GM19099 (cell line): ENCODE results near the gene USP24.

Experiments
- POLR2A ChIP-seq: IDR thresholded peaks from 3 replicates; pipeline ENCODE4 v1.6.1; 2011; ENCODE audit warnings: low read depth; ENCODE audit not compliant: insufficient read length; ENCODE audit errors: extremely low read depth

USP24 gene

DNA sequence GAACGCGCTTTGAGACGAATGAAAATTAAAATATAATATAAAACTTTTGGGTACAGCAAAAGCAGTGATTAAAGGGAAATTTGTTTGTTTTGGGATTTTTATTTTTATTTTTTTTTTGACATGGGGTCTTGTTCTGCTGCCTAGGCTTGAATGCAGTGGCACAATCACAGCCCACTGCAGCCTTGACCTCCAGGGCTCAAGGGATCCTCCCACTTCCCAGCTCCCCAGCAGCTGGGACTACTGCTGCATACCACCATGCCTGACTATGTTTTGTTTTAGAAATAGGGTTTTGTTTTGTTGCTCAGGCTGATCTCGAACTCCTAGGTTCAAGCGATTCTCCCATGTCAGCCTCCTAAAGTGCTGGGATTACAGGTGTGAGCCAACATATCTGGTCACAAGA lies 30.3 kb downstream of the USP24 start:
- TF ChIP-seq POLR2A, result no peak

DNA sequence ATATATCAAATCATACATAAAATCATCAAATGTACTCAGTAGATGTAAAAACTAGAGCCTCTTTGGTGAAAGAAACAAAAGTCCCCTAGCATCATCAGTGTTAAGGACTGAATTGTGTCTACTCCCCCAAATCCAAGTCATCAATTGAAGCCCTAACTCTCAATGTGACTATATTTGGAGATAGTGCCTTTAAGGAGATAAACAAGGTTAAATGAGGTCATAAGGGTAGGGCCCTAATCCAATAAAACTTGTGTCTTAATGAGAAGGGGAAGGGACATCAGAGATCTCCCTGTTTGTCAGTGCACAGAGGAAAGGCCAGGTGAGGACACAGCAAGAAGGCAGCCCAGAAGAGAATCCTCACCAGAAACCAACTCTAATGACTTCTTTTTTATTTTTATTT lies 33.5 kb downstream of the USP24 start:
- TF ChIP-seq POLR2A, result no peak

DNA sequence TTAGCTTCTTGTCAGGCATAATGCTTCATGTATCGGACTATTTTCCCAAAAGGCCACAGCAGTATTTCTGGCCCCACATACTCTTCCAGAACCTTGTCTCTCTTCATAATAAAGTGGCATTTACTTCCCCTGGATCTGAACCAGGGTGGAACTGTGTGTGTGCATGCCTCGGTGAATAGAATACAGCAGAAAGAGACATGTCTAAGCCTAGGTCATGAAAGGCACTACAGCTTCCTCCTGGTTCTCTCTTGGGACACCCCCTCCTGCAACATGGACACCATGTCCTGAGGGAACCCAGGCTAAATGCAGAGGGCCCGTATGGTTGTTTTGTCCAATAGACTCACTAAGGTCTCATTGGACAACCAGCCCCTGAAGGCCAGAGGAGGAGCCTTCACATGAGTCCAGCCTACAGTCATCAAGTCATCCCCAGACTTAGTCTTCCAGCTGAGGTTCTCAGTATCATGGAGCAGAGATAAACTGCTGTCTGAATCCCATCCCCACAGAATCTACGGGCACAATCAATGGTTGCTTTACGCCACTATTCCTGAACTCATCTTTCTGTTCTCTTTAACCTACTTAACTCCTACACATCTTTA lies 35.0 kb downstream of the USP24 start:
- no peak for TF ChIP-seq POLR2A

DNA sequence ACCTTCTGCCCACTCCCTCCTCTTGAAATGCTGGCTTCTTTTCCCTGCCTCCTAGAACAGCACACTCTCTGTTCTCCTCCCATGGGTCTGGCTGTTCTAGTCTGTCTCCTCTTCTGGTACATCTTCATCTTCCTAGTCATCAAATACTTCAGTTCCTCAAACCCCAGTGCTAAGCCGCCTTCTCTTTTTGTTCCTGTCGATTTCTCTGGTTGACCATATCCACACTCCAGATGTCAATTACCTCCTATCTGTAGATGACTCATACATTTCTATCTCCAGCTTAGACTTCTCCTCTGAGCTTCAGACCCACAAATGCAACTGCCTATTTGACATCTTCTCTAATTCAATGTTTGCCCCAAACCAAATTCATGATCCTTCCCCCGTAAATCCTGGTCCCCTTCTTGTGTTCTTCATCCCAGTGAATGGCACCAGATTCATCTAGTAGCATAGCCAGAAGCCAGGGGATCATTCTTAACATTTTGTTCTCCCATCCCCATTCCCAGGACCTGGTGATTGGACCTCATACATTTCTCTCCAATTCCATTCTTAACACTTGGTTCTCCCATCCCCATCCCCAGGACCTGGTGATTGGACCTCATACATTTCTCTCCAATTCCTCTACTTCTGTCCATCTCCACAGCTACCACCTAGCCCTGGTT lies 35.9 kb downstream of the USP24 start:
- no peak for TF ChIP-seq POLR2A

DNA sequence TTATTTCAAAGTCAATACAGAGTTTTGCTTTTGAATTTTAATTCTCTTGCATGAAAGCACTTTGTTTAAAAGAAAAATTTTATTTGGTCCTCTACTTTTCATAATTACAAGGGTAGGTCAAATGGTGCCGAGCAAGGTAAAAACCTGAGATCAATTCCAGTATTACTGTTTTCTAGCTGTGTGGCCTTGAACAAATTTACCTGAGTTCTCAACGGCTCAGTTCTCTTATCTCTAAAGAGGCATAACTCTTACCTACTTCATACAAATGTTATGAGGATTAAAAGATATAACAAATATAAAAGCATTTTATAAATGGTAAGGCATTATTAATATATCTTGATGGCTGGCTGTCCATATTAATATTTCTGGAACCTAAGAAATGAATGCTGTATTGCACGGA lies 42.5 kb downstream of the USP24 start:
- no peak for TF ChIP-seq POLR2A

DNA sequence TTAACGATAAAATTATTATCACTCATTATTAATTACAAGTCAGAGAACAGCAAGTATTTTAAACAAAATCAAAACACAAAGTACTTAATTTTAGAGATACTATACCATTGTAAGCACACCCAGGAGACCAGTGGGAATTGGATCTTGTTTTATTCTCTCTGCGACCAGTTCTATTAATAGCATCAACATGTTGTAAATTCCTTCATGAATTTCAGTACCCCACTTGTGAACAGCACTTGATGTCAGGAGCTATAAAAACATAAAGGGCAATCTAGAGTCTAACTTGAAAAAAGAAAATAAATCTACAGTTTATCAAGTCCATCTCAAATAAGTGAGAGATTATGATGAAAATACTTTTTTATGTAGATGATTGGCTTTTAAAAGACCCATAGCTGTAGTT lies 42.9 kb downstream of the USP24 start:
- no peak for TF ChIP-seq POLR2A

DNA sequence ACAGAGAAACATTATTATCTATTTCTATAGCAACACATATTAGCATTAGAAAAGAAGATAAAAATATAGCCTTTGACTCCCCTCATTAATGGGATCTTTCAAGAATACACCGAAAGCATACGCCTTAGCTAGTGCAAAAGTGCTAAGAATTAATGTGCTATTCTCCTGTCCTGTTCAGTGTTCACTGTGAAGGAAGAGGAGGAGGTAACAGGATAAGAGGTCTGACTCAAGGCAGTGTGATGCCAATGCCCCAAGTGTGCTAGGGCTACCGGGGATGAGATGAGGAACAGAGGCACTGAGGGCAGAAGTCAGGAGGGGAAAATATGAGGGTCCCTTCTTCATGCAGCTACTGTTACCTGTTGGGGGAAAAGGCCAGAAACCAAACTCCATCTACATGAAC lies 43.5 kb downstream of the USP24 start:
- TF ChIP-seq POLR2A, result no peak

DNA sequence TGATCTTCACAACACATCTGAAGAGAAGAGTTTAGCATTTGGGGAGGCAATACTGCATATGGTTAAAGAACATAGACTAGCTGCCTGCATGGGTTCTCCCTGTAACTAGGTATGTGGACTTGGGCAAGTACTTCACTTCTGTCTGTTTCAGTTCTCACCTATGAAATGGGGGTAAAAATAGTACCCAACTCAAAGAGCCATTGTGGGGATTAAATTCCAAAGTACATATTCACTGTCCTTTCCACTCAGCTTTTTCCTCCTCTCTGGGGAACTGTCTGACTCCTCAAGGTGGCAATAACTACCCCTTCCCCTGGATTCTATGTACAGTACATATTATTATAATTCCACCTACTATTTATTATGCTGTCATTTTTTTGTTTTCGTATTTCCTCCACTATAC lies 44.7 kb downstream of the USP24 start:
- TF ChIP-seq POLR2A, result no peak

DNA sequence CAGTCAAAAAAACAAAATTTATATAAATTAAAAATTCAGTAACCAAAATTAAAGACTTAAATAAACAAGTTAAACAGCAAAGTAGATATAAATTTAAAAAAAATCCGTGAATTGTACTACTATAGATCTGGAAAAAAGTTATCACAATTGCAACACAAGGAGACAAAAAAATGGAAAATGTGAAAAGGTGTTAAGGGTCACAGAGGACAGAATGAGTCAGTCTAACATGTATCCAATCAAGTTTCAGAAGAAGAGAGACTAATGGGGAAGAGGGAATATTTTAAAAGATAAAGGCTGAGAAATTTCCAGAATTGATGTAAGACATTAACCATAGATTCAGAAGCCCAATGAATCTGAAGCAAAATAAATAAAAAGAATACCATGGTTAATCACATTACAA lies 46.0 kb downstream of the USP24 start:
- TF ChIP-seq POLR2A, result no peak

DNA sequence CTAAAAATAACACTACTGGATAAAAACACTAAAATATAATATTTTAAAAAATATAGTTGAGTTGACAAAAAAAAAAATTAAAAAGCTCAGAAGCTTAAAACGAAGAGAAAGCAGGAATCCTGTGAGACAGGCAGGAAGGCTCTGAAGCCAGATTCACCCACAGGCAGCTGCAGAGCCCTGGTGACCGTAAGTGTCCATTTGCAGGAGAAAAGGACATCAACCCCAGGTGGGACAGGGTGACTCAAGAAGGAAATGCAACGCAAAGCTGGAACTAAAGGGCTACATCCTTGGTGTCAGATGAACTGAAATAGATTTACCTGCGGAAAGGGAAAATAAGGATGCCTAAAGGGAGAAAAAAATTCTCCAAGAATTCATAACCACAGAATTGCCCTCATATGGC lies 46.8 kb downstream of the USP24 start:
- no peak for TF ChIP-seq POLR2A

DNA sequence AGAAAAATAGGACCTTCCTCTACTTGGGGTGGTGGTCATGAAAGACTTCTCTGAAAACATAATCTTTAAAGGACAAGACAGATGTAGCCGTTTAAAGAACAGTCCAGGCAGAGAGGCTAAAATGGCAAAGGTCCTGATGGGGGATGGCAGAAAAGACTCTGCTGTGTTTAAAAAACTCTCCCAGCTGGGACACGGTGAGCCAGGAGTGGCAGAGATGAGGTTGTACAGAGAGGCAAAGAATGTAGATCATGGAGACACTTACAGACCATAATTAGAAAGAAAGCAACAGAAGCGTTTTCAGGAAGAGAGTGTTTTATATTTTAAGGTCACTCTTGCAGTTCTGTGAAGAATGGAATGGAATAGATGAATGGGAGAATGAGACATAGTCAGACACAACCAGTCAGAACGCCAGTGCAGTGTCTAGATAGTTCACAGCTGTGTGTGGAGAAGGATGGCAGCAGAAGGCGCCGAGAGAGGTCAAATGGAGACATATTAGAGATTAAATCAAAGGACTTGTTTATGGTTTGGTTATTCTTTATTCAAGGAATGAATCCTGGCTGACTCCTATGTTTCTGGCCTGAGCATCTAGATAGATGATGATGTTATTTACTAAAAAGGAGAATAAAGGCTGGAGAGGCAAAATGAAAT lies 47.8 kb downstream of the USP24 start:
- no peak for TF ChIP-seq POLR2A

DNA sequence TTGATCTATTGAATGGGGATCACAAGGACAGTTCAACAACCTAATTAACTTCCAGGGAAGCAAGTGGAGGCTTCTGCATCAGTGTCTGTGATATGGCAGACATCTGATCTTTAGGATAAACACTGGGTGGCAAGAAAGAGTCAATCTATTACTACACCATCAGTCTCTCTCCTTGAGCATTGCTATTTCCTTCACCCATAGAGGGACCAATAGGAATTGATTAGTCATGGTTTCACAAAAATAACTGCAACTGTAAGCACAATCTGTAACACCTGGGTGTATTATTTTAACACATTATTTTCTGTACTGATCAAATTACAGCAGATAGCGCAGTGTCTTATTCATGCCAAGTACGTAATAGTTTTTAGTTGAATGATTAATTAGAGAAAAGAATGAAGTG lies 50.3 kb downstream of the USP24 start:
- no peak for TF ChIP-seq POLR2A

DNA sequence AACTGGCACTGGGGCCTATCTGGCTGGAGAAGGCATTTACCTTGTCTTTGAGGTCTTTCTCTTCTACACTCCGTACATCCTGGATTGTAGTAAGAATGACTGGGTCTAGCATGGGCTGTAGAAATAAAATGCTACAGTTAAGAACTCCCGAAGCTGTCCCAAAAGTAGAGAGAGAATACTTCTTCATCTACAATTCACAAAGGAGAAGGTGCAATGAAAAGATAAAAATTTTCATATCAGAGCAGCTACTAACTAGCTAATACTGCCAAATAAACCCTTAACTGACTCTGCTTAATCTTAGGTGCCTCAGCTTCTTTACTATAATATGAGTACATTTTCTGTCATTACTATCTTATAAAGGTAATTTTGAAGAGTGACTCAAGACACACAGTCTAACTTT lies 55.6 kb downstream of the USP24 start:
- no peak for TF ChIP-seq POLR2A

DNA sequence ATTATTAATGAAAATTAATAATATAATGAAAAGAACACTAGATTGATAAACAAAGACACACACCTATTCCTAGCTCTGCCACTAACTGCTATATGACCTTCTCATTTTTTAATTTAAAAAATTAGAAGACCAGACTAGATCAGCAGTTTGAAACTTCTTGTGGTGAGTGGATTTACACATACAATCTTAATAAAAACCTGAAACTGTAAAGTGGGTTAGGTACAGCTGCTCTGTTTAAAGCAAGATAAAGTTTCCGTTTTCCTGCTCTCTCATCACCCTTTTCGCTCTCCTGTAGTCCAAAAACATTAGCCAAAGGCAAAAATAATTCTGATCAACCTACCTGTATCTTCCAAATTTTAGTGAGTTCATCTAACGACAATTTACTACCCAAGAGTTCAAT lies 58.6 kb downstream of the USP24 start:
- TF ChIP-seq POLR2A, result no peak

DNA sequence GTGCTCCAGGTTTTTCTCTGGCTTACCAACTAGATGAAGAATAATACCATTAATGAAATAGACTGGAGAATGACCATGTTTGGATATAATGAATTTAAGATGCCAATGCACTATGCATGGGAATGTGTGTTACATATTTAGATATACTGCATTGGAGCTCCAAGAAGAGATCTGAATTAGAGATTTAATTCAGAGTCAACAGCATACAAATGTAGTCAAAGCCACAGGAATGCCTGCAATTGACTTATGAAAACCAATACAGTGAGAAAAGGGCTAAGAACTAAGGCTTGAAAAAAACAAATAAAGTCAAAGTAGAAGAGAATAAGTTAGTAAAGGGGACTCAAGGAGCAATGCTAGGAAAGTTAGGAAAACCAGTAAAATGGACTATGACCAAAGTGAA lies 59.1 kb downstream of the USP24 start:
- TF ChIP-seq POLR2A, result no peak

DNA sequence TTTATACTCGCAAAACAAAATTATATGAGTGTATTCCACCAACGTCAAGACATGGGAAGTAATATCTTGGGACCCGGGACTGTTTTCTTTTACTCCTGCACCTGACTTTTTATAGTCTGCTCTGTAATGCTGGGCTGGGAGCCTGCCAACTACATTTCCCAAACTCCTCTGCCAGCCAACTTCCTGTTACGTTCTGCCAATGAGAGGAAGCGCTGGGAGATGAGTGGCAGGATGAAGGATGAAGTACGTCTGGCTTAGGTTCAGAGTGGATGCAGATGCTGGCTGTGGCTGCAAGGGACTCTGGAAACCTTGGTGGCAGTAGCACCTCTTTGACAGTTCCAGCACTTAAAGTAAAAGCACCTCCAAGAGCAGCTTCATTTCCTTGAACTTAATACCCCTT lies 59.6 kb downstream of the USP24 start:
- TF ChIP-seq POLR2A, result no peak
